Activated T-helper 17 cell treated with anti-CD3 and anti-CD28 coated beads, Interleukin-2, amount 50 U/mL, for 72 hours (primary cell): ENCODE measurements around the gene ATF3. TPM values are rescaled to one million over a fixed set of nuclear protein-coding genes. Genes with fewer than 3 reads are reported as not detected.
A peak's percentile ranks its signal among the peaks of the same experiment; 100 is the strongest.

Experiments
- ATAC-seq: fragments of 150-1000 bp; cut with Tn5 transposase; replicated peaks from 2 replicates; pipeline ENCODE4 v1.10.0; 2021; ENCODE audit warnings: mild to moderate bottlenecking, moderate library complexity
- H3K27ac Mint-ChIP-seq: one replicate; pipeline ENCODE4 v1.8.0; 2022; ENCODE audit warnings: mixed read lengths
- H3K27me3 Mint-ChIP-seq: one replicate; pipeline ENCODE4 v1.8.0; 2022; ENCODE audit warnings: mixed read lengths
- H3K36me3 Mint-ChIP-seq: one replicate; pipeline ENCODE4 v1.8.0; 2022; ENCODE audit warnings: low read depth, mild to moderate bottlenecking, mixed read lengths
- H3K4me1 Mint-ChIP-seq: one replicate; pipeline ENCODE4 v1.8.0; 2022; ENCODE audit warnings: mixed read lengths
- H3K4me3 Mint-ChIP-seq: one replicate; pipeline ENCODE4 v1.8.0; 2022; ENCODE audit warnings: mild to moderate bottlenecking, mixed read lengths
- H3K9me3 Mint-ChIP-seq: one replicate; pipeline ENCODE4 v1.8.0; 2022; ENCODE audit warnings: mixed read lengths
- total RNA-seq, 2 donors: library from RNA; stranded (reverse); gene quantifications; one replicate each; pipeline ENCODE4 v1.2.3, GENCODE V29; 2022

The ATF3 gene
- total RNA-seq, 2 donors from 2014 or later, result 26.7 to 35.6 TPM

DNA sequence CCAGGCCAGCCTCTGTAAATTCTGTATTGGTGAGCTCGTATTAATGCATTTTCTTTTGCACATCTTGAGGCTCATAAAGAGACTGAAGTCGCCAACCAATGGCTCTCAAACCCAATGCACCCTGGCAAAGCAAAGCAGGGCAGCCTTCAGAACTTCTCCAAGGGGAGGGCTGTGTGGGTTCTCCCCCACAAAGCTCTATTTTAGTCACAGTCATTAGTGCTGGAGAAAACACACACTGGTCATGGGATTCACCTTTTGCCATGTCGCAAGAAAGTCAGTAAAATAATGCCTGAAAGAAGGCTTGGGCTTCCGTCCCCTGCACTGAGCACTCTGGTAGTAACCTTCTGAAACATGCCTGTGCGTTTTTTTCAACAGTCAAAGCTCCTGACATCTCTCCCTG lies 26.3 kb upstream of the ATF3 start:
- no peak overlapping the region for H3K4me3 Mint-ChIP-seq
- peaks cover 32% of the 10 kb centered on the region for H3K27me3 Mint-ChIP-seq
- no peaks in the 10 kb centered on the region for H3K9me3 Mint-ChIP-seq
- H3K27ac Mint-ChIP-seq, result no peak overlapping the region
- H3K4me1 Mint-ChIP-seq, result no peaks in the 10 kb centered on the region
- no peaks in the 10 kb centered on the region for H3K36me3 Mint-ChIP-seq
- no peak for ATAC-seq

DNA sequence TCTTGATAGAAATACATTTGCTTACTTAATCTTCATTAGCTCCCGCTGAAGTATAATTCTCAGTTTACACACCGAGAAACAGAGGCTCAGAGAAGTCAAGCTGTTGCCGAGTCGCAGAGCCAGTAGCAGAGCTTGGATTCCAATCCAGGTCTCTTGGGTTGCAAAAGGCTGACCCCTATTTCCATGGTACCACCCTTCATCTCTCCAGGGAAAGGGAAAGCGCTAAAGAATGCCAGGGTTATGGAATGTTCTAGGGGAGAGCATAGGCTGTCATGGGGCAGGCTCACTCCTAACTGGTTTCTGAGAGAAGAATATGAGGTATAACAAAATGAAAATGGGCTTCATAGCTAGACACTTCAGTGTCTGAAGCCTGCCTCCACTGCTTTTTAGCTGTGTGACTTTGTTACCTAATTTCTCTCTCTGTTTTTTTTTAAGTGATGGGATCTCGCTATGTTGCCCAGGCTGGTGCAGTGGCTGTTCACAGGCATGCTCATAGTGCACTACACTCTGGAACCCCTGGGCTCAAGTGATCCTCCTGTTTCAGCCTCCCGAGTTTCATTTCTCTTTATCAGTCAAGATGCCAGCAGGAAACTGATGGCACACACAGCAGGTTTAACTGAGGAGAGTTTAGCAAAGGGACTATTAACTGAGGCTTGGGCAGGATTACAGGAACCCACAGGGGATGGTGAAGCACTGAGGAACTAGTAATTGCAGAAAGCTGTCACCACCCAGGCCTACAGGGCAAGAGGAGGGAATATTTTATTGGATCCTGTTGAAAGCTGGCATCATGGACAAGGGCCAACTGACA lies 25.5 kb upstream of the ATF3 start:
- H3K27me3 Mint-ChIP-seq, result peaks cover 32% of the 10 kb centered on the region
- H3K4me3 Mint-ChIP-seq, result no peak overlapping the region
- no peak for ATAC-seq
- H3K9me3 Mint-ChIP-seq, result no peaks in the 10 kb centered on the region
- H3K36me3 Mint-ChIP-seq, result no peaks in the 10 kb centered on the region
- no peaks in the 10 kb centered on the region for H3K4me1 Mint-ChIP-seq
- H3K27ac Mint-ChIP-seq, result no peak overlapping the region

- Mint-ChIP-seq H3K4me3 (no peak overlapping the region), H3K36me3 (no peaks in the 10 kb centered on the region), H3K27ac (no peak overlapping the region), H3K9me3 (no peaks in the 10 kb centered on the region), H3K4me1 (no peaks in the 10 kb centered on the region), H3K27me3 (peaks cover 34% of the 10 kb centered on the region)
- no peak for ATAC-seq
These were observed 24.9 kb upstream of the ATF3 start for GRCh38 chr1:212583643-212584042.

DNA sequence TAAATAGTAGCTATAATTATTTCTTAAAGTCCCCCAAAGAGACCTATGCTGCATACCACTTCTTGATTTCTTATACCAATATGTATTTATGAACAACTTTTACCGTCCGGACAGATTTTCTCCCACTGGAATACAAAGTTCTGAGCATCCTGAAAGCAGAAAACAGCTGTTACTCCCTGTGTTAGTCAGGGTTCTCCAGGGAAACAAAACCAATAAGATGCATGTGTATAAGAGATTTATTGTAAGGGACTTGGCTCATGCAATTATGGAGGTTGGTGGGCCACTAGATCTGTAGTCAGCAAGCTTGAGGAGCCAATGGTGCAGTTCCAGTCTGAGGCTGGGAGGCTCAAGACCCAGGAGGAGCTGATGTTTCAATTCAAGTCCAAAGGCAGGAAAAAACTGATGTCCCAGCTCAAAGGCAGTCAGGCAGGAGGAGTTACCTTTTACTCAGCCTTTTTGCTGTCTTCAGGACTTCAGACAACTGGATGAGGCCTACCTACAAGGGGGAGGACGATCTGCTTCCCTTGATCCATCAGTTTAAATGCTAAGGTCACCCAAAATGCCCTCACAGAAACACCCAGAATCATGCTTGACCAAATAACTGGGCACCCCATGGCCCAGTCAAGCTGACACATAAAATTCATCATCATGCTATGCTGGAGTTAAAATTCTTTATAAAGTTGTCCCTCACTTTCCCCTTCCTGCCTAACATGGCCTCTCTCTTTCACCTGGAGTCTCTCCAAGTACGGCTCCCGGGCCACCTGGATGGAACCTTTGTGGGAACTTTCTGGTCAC lies 24.3 kb upstream of the ATF3 start:
- H3K27ac Mint-ChIP-seq, result no peak overlapping the region
- ATAC-seq, result no peak
- H3K9me3 Mint-ChIP-seq, result no peaks in the 10 kb centered on the region
- no peaks in the 10 kb centered on the region for H3K4me1 Mint-ChIP-seq
- H3K4me3 Mint-ChIP-seq, result no peak overlapping the region
- peaks cover 40% of the 10 kb centered on the region for H3K27me3 Mint-ChIP-seq
- H3K36me3 Mint-ChIP-seq, result no peaks in the 10 kb centered on the region

- Mint-ChIP-seq H3K36me3 (no peaks in the 10 kb centered on the region), H3K4me1 (no peaks in the 10 kb centered on the region), H3K9me3 (no peaks in the 10 kb centered on the region), H3K4me3 (no peak overlapping the region), H3K27ac (no peak overlapping the region), H3K27me3 (peaks cover 40% of the 10 kb centered on the region)
- ATAC-seq, result no peak
These were observed 23.4 kb upstream of the ATF3 start for GRCh38 chr1:212585210-212585609.

- Mint-ChIP-seq H3K27ac (no peak overlapping the region), H3K36me3 (no peaks in the 10 kb centered on the region), H3K4me3 (no peak overlapping the region), H3K9me3 (no peaks in the 10 kb centered on the region), H3K4me1 (no peaks in the 10 kb centered on the region), H3K27me3 (peaks cover 40% of the 10 kb centered on the region)
- ATAC-seq, result no peak
These were observed 22.1 kb upstream of the ATF3 start for GRCh38 chr1:212586206-212587015.

DNA sequence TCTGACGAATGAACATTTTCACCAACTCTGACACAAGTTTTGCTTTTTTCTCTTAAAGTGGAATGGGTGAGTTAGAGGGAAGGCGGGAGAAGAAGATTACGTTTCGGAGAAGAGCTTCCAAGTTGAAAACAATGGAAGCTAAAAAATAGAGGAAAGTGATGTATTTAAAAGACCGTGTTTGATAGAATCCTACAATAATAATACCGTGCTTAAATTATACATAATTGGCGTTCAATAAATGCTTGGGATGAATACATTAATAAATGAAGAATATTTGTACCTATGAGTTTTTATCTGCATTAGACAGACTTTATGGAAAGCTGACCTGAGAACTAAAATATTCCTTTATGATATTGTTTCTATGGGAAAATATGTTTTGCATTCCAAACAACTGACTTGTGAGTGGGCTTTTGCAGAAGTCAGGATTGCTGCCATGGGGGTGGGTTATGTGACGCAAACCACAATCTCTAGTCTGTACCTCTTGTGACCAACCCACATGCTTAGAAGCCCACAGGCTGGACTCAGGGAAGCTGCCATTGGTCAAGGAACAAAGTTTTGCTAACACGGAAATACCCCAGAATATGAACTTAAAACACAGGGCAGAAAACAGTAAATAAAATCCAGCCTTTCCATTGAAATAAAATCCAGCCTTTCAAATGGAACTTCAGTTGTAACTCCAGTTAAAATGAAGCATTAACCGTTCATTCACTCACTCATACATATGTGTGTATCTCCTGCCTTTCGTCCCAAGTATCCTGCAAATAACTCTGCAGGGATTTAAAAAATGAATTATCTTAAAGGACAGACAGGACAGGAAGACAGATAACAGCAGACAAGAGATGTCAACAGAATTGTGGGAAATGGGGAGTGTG lies 21.3 kb upstream of the ATF3 start:
- H3K4me1 Mint-ChIP-seq, result no peaks in the 10 kb centered on the region
- H3K9me3 Mint-ChIP-seq, result no peaks in the 10 kb centered on the region
- peaks cover 41% of the 10 kb centered on the region for H3K27me3 Mint-ChIP-seq
- no peak overlapping the region for H3K27ac Mint-ChIP-seq
- no peak overlapping the region for H3K4me3 Mint-ChIP-seq
- no peaks in the 10 kb centered on the region for H3K36me3 Mint-ChIP-seq
- no peak for ATAC-seq

DNA sequence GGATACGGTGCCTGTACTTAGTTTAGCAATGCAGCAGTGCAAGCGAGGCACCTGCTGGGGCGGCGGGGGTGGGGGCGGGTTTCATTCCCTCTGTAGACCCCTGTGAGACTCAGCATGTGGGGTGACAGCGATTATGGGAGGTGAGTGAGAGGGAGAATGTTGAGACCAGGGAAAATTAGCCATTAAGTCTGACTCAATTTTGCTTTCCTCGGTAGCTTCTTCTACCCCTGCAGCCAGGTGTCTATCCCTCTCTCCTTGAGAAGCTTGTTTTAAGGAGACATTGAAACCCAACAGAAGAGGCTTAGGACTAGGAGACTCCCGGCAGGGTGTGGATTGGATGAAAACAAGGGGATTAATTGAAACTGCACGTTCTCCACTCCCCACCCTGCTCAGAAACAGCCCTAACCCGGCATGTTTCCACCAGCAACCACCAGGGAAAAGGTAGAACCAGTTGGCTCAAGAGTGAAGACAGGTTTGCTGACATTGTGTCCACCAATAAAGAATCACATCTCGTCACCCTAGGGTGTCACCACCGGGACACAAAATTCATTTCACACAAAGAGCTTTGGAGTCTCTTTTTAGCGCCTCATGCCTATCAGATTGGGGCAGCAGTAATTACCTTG lies 20.6 kb upstream of the ATF3 start:
- no peak for ATAC-seq
- H3K4me1 Mint-ChIP-seq, result no peaks in the 10 kb centered on the region
- peaks cover 41% of the 10 kb centered on the region for H3K27me3 Mint-ChIP-seq
- no peak overlapping the region for H3K4me3 Mint-ChIP-seq
- H3K27ac Mint-ChIP-seq, result no peak overlapping the region
- H3K9me3 Mint-ChIP-seq, result no peaks in the 10 kb centered on the region
- H3K36me3 Mint-ChIP-seq, result no peaks in the 10 kb centered on the region

DNA sequence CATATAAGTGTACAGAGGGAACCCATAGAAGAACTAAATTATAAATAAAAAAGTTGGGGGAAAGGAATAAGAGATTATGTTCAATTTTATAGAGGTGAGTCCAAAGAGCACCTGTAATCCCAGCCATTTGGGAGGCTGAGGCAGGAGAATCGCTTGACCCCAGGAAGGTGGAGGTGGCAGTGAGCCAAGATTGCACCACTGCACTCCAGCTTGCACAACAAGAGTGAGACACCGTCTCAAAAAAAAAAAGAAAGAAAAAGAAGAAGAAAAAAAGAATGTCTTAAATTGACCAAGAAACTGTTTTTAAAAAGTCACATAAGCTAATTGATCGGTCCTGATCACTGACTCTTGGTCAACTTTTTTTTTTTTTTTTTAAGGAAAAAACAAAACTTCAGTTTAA lies 19.1 kb upstream of the ATF3 start:
- Mint-ChIP-seq H3K9me3 (no peaks in the 10 kb centered on the region), H3K27ac (no peak overlapping the region), H3K36me3 (no peaks in the 10 kb centered on the region), H3K4me1 (no peaks in the 10 kb centered on the region), H3K4me3 (no peak overlapping the region), H3K27me3 (peaks cover 28% of the 10 kb centered on the region)
- ATAC-seq, result no peak

GRCh38 chr1:212591922-212592321 lies 16.6 kb upstream of the ATF3 start:
- no peak overlapping the region for H3K27ac Mint-ChIP-seq
- H3K4me1 Mint-ChIP-seq, result peaks cover 13% of the 10 kb centered on the region
- H3K27me3 Mint-ChIP-seq, result peaks cover 13% of the 10 kb centered on the region
- H3K9me3 Mint-ChIP-seq, result no peaks in the 10 kb centered on the region
- no peak overlapping the region for H3K4me3 Mint-ChIP-seq
- no peak for ATAC-seq
- no peaks in the 10 kb centered on the region for H3K36me3 Mint-ChIP-seq

DNA sequence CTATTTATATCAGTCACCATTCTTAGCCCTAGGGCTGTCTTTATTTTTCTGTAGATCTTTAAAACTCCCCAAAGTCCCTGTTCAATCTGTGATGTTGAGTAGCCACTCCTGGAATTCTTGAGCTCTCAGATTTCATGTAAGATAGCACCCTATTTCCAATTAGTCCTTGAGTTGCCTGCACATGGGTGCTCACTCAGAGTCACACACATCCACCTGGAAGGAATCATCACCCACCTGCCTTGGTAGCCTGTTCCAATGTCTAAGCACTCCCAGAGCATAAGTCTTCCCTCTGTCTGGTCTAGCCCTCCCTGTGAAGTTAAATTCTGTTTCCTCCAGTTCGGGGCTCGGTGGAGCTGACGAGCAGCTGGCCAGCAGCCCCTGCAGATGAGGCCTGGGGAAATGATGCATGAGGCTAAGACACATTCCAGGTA lies 14.7 kb upstream of the ATF3 start:
- ATAC-seq, result no peak
- Mint-ChIP-seq H3K27ac (no peak overlapping the region), H3K9me3 (no peaks in the 10 kb centered on the region), H3K27me3 (peaks cover 7% of the 10 kb centered on the region), H3K36me3 (no peaks in the 10 kb centered on the region), H3K4me3 (no peak overlapping the region), H3K4me1 (peaks cover 22% of the 10 kb centered on the region)

DNA sequence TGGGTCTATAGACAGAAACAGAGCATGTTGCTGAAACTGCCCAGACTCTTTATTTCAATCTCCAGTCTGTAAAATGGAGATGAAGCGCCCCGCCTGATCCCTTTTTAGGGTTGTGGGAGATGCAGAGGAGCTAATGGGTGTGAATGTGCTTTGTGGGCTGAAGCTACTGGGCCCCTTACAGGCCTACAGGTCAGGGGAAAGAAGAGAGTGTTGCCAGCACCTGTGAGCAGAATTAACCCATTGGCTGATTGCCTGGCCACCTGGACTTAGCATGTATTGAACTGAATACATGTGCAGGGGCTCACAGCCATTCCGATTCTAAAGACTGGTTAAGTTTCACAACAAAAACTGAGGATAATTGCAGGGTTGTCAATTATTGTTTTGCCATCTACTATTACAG lies 13.9 kb upstream of the ATF3 start:
- no peak overlapping the region for H3K27ac Mint-ChIP-seq
- ATAC-seq, result no peak
- peaks cover 27% of the 10 kb centered on the region for H3K4me1 Mint-ChIP-seq
- peaks cover 6% of the 10 kb centered on the region for H3K27me3 Mint-ChIP-seq
- H3K36me3 Mint-ChIP-seq, result no peaks in the 10 kb centered on the region
- H3K9me3 Mint-ChIP-seq, result peaks cover 3% of the 10 kb centered on the region
- H3K4me3 Mint-ChIP-seq, result no peak overlapping the region

DNA sequence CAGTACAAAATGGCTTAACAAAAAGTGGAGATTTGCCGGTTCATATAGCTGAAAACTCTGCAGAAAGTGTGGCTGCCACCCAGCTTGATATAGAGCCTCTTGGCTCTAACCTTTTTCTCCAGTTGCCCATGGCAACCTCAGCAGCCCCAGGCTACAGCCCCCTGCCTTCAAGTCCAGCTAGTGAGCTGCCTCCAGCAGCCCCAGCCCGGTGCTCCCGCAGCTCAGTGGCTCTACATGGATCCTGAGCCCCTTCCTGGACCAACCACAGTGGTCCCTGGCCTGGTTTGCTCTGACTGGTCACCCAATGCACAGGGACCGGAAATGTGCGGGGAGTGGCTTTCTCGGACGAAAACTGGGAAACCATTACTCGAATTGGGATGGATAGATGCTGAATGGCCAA lies 13.3 kb upstream of the ATF3 start:
- Mint-ChIP-seq H3K27ac (peak overlapping the region; percentile 94), H3K9me3 (peaks cover 4% of the 10 kb centered on the region), H3K4me3 (peak overlapping the region; percentile 63), H3K27me3 (peaks cover 11% of the 10 kb centered on the region), H3K36me3 (no peaks in the 10 kb centered on the region), H3K4me1 (peaks cover 33% of the 10 kb centered on the region)
- no peak for ATAC-seq
